ENCODE data around the gene USP34. TPM values are rescaled to one million over a fixed set of nuclear protein-coding genes. Genes with fewer than 3 reads are reported as not detected.
"Not testable (repeated sequence)": the region's sequence is repeated elsewhere in the genome, so short reads cannot be mapped to it uniquely, and the experiment has no call there.

Gene USP34
- polyA plus RNA-seq, 3 donors, result 114 to 129 (median 125) TPM

DNA sequence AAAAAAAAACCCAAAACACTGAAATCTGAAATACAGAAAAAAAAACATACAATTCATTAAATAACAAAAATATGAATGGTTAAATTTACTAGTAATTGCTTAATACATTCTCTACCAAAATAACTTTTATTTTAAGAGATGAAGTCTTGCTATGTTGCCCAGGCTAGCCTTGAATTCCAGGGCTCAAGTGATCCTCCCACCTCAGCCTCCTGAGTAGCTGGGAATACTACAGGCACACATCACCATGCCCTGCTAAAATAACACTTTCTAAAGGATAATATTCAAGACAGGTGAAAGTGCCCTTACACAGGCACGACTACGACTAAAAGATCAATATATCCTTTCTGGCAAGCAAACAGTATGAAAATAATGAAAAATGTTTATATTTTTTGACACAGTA lies 9.5 kb downstream of the USP34 start:
- DNase-seq (ENCODE audit: low read depth in 3 of 3, low spot score in 2 of 3), result no peak

DNA sequence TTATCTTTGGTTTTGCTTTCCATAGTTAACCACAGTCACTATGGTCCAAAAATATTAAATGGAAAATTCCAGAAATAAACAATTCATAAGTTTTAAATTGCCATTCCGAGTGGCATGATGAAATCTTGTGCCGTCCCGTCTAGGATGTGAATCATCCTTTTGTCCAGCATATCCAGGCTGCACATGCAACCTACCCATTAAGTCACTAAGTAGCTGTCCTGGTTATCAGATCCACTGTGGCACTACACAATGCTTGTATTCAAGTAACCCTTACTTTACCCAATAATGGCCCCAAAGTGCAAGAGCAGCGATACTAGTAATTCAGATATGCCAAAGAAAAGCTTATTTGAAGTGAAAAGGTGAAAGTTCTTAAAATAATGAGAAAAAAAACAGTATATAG lies 10.7 kb downstream of the USP34 start:
- no peak for DNase-seq (ENCODE audit: low read depth in 3 of 3, low spot score in 2 of 3)

GRCh38 chr2:61456746-61457420 lies 14.0 kb downstream of the USP34 start:
- DNase-seq (ENCODE audit: low read depth in 3 of 3, low spot score in 2 of 3), result no peak

GRCh38 chr2:61456070-61456745 lies 14.7 kb downstream of the USP34 start:
- DNase-seq (ENCODE audit: low read depth in 3 of 3, low spot score in 2 of 3), result no peak

DNA sequence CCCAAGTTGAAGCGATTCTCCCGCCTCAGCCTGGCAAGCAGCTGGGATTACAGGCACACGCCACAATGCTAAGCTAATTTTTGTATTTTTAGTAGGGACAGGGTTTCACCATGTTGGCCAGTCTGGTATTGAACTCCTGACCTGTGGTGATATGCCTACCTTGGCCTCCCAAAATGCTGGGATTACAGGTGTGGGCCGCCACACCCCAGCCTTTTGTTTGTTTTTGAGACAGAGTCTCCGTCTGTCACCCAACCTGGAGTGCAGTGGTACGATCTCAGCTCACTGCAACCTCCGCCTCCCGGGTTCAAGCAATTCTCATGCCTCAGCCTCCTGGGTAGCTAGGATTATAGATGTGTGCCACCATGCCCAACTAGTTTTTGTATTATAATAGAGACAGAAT lies 15.9 kb downstream of the USP34 start:
- DNase-seq (ENCODE audit: low read depth in 3 of 3, low spot score in 2 of 3), result not testable (repeated sequence)

GRCh38 chr2:61454383-61454782 lies 16.5 kb downstream of the USP34 start:
- DNase-seq (ENCODE audit: low read depth in 3 of 3, low spot score in 2 of 3), result no peak

DNA sequence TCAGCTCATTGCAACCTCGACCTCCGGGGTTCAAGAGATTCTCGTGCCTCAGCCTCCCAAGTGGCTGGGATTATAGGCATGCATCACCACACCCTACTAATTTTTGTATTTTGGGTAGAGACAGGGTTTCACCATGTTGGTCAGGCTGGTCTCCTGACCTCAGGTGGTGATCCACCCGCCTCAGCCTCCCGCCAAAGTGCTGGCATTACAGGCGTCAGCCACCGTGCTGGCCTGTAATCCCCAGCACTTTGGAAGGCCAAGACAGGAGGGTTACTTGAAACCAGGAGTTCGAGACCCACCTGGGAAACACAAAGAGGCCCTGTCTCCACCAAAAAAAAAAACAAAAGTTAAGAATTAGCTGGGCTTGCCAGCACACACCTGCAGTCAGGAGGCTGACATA lies 18.5 kb downstream of the USP34 start:
- DNase-seq (ENCODE audit: low read depth in 3 of 3, low spot score in 2 of 3), result no peak

DNA sequence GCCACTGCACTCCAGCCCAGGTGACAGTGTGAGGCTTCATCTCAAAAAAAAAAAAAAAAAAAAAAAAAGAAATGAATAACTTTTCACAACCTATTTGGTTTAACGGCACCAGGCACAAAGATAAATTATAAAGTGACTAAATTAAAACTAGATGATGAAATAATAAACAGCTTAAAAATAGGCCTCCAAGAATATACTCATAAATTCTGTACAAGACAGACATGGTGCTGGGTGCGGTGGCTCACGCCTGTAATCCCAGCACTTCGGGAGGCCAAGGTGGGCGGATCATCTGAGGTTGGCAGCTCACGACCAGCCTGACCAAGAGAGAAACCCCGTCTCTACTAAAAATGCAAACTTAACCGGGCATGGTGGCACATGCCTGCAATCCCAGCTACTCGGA lies 19.7 kb downstream of the USP34 start:
- DNase-seq (ENCODE audit: low read depth in 3 of 3, low spot score in 2 of 3), result no peak

DNA sequence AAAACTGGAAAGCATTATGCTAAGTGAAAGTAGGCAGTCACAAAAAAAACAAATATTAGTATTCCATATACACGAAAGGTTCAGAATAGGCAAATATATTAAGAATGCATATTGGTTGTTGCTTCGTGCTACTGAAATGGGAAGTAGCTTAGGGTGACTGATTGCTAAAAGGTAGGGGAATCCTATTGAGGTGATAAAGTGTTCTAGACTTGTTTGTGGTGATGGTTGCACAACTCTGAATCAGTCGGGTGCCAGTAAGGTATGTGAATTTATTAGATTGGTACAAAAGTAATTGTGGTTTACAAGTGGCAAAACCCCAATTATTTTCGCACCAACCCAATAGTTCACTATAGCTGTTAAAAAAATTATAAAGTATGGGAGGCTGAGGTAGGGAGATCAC lies 20.7 kb downstream of the USP34 start:
- DNase-seq (ENCODE audit: low read depth in 3 of 3, low spot score in 2 of 3), result no peak

GRCh38 chr2:61448229-61448628 lies 22.7 kb downstream of the USP34 start:
- no peak for DNase-seq (ENCODE audit: low read depth in 3 of 3, low spot score in 2 of 3)

DNA sequence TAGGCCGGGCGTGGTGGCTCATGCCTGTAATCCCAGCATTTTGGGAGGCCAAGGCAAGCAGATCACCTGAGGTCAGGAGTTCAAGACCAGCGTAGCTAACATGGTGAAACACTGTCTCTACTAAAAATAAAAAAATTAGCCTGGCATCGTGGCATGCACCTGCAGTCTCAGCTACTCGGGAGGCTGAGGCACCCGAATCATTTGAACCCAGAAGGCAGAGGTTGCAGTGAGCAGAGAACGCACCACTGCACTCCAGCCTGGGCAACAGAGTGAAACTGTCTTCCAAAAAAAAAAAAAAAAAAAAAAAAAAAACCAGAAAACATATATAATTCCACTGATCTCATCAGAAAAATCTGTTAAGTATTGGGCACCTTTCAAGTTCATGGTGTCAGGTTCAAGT lies 23.9 kb downstream of the USP34 start:
- DNase-seq (ENCODE audit: low read depth in 3 of 3, low spot score in 2 of 3), result not testable (repeated sequence)

- no peak for DNase-seq (ENCODE audit: low read depth in 3 of 3, low spot score in 2 of 3)
These were observed 27.4 kb downstream of the USP34 start for GRCh38 chr2:61443342-61444041.

DNA sequence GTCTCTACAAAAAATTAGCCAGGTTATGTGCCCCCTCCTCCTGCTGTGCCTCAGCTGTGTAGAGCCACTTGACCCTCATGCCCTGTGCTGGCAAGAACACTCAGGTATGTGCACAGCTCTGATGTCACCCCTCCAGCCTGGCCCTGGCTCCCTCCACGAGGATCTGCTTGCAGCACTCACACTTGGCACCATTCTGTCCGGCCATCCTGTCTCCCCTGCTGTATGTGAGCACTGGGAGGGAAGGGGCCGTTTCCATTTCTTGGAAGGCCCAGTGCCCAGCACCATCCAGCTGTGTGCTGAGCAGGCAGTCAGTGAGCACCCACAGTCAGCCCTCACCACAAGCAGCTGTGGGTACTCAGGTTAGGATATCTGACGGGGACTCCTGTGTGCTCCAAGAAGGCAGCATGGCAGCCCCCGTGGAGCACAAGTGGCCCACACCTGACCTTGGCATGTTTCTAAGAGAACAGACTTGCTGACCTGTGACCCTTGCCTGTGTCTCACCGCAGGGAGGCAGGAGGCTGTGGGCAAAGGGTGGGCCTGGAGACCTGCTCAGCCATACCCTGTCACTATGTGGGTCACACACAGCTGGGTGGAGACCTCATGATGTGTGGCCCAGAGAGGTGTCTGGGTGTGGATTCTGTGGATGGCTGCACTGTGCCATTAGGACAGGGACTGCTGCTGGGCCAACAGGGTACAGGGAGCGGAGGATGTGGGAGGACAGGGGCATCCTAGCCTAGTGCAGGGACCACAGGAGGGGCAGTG lies 31.5 kb downstream of the USP34 start:
- DNase-seq (ENCODE audit: low read depth in 3 of 3, low spot score in 2 of 3), result no peak

DNA sequence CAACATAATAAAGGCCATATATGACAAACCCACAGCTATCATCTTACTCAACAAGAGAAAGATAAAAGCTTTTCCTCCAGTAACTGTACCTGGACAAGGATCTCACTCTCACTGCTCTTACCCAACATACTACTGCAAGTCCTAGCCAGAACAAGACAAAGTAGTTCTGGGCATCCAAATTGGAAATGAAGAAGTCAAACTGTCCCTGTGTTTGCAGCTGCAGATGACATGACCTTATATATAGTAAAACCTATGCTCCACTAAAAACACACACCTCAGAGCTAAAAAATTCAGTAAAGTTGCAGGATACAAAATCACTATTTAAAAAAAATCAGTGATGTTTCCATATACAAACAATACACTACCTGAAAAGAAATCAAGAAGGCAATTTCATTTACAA lies 32.2 kb downstream of the USP34 start:
- DNase-seq (ENCODE audit: low read depth in 3 of 3, low spot score in 2 of 3), result no peak

DNA sequence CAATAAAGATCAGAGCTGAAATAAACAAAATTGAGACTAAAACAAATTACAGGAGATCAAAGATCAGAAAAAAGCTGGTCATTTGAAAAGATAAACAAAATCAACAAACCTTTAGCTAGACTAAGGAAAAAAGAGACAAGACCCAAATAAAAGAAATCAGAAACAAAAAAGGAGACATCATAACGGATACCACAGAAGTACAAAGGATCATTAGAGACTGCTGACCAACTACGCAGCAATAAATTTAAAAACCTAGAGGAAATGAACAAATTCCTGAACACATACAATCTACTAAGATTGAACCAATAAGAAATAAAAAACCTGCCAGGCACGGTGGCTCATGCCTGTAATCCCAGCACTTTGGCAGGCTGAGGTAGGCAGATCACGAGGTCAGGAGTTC lies 33.7 kb downstream of the USP34 start:
- no peak for DNase-seq (ENCODE audit: low read depth in 3 of 3, low spot score in 2 of 3)

- DNase-seq (ENCODE audit: low read depth in 3 of 3, low spot score in 2 of 3), result no peak
These were observed 34.8 kb downstream of the USP34 start for GRCh38 chr2:61436092-61436491.

DNA sequence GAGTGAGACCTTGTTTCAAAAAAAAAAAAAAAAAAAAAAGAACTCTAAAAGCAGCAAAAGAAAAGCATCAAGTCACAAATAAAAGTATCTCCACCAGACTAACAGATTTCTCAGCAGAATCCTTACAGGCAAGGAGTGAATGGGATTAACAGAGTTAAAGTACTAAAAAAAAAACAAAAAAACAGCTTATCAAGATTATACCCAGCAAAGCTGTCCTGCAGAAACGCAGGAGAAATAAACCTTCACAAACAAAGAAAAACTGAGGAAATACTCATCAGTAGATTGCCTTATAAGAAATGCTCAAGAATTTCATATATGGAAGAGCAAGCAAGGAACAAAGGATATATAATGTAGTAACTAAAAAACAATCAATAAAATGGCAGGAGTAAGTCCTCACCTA lies 35.6 kb downstream of the USP34 start:
- DNase-seq (ENCODE audit: low read depth in 3 of 3, low spot score in 2 of 3), result no peak

DNA sequence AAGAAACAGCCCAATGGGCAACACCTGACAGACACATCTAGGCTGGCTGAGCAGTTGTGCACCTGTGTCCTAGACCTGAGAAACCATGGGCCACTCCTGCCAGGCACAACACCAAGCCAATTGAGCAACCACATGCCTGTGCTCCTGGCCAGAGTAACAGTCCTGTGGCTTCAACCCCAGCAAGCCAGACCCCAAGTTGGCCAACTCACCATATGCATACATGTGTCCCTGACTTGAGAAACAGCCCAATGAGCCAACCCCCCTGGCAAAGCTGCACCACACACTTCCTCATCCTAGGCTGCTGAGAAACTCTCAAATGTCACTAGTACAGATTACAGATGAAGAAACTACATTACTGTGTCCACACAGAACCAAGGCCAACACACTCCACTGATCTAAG lies 36.6 kb downstream of the USP34 start:
- no peak for DNase-seq (ENCODE audit: low read depth in 3 of 3, low spot score in 2 of 3)

GRCh38 chr2:61433606-61434005 lies 37.3 kb downstream of the USP34 start:
- DNase-seq (ENCODE audit: low read depth in 3 of 3, low spot score in 2 of 3), result no peak

DNA sequence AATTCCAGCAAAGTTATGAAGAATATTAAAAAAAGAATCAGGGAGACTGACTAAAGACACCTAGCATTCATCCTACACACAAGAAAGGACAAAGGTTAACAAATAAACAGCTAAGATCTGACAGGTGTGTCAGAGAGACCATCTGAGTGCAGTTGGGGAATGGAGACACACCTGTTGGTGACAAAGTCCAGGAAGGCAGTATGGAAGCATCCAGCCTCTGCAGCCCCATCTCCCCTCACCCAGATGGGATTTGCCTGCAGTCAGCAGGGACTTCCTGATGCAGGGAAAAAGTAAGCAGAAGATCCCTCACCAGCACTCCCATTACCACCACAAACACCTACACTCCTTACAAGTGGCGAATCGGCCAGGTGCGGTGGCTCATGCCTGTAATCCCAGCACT lies 37.9 kb downstream of the USP34 start:
- no peak for DNase-seq (ENCODE audit: low read depth in 3 of 3, low spot score in 2 of 3)

- DNase-seq (ENCODE audit: low read depth in 3 of 3, low spot score in 2 of 3), result no peak
These were observed 39.5 kb downstream of the USP34 start for GRCh38 chr2:61431345-61431744.
